Endodermal cell (in vitro differentiated cells): Measurements from ENCODE around the gene ZNF668. TPM values are rescaled to one million over a fixed set of nuclear protein-coding genes. Genes with fewer than 3 reads are reported as not detected.

Source experiments
- DNase-seq: peaks from one replicate; pipeline ENCODE4 v3.0.0-alpha.2; 2017
- H3K27ac ChIP-seq: 2 replicates; pipeline ENCODE4 v1.5.1; 2013; ENCODE audit warnings: mild to moderate bottlenecking, low read depth, low read length, moderate library complexity
- H3K27me3 ChIP-seq: 2 replicates; pipeline ENCODE4 v1.6.1; 2013; ENCODE audit warnings: mild to moderate bottlenecking, low read length, moderate library complexity; ENCODE audit not compliant: insufficient read depth, control insufficient read depth, poor library complexity, severe bottlenecking
- H3K36me3 ChIP-seq: 2 replicates; pipeline ENCODE4 v1.7.0; 2013; ENCODE audit warnings: mild to moderate bottlenecking, low read length, moderate library complexity; ENCODE audit not compliant: control insufficient read depth, insufficient read depth
- H3K4me1 ChIP-seq: one replicate; pipeline ENCODE4 v1.7.0; 2013; ENCODE audit warnings: low read length; ENCODE audit not compliant: control insufficient read depth, insufficient read depth
- H3K4me3 ChIP-seq: 2 replicates; pipeline ENCODE4 v1.5.1; 2013; ENCODE audit warnings: mild to moderate bottlenecking, low read length, moderate library complexity
- H3K9ac ChIP-seq: 2 replicates; pipeline ENCODE4 v1.6.1; 2013; ENCODE audit warnings: mild to moderate bottlenecking, low read length, moderate library complexity; ENCODE audit not compliant: poor library complexity, severe bottlenecking; ENCODE audit errors: extremely low read depth
- H3K9me3 ChIP-seq: 2 replicates; pipeline ENCODE4 v1.6.1; 2013; ENCODE audit warnings: mild to moderate bottlenecking, low read length, moderate library complexity; ENCODE audit not compliant: control insufficient read depth
- H3K27ac Mint-ChIP-seq: 2 replicates; pipeline ENCODE4 v1.8.0; 2020; ENCODE audit warnings: mixed read lengths
- H3K27me3 Mint-ChIP-seq: 2 replicates; pipeline ENCODE4 v1.8.0; 2021; ENCODE audit warnings: mild to moderate bottlenecking, mixed read lengths; ENCODE audit not compliant: insufficient read depth
- H3K36me3 Mint-ChIP-seq: 2 replicates; pipeline ENCODE4 v1.8.0; 2020; ENCODE audit warnings: low read depth, mixed read lengths
- H3K4me1 Mint-ChIP-seq: 2 replicates; pipeline ENCODE4 v1.8.0; 2020; ENCODE audit warnings: mixed read lengths
- H3K4me3 Mint-ChIP-seq: 2 replicates; pipeline ENCODE4 v1.8.0; 2020; ENCODE audit warnings: mild to moderate bottlenecking, moderate library complexity, mixed read lengths
- H3K9me3 Mint-ChIP-seq: 2 replicates; pipeline ENCODE4 v1.8.0; 2020; ENCODE audit warnings: mild to moderate bottlenecking, mixed read lengths
- CTCF ChIP-seq: fragments of 200-600 bp; sonication (generic); conservative IDR thresholded peaks from 2 replicates; pipeline ENCODE4 v1.5.0; 2021; ENCODE audit warnings: antibody characterized with exemption, mild to moderate bottlenecking
- WGBS, 2 experiments: methylation state at CpG; one replicate each; pipeline versions ENCODE4 v1.1.5 to v1.1.7; 2013; ENCODE audit warnings: missing lambda C conversion rate in 2 of 2, mixed read lengths in 1 of 2; ENCODE audit not compliant: insufficient coverage in 1 of 2, insufficient read length in 1 of 2; 5-methylcytosine and 5-hydroxymethylcytosine counted together
- total RNA-seq, 2 donors: library from RNA; stranded (reverse); fragmentation: NEBNext Ultra II Directional in 1 of 2; extraction: Animal tissue kit (Norgen Biotek cat#: 25700) in 1 of 2; gene quantifications; 2 replicates in 1 of 2; 3 replicates in 1 of 2; pipeline ENCODE4 v1.2.1, GENCODE V29; 2021

Gene ZNF668
- total RNA-seq, 2 donors from 2014 or later, result 11.2 to 12.6 TPM

GRCh38 chr16:31083081-31083480, 9.0 kb upstream of the ZNF668 start:
- Histone ChIP-seq H3K9ac (no peak overlapping the region), H3K27ac (no peak overlapping the region), H3K9me3 (no peaks in the 10 kb centered on the region), H3K36me3 (peaks cover 23% of the 10 kb centered on the region), H3K27me3 (no peaks in the 10 kb centered on the region), H3K4me3 (no peak overlapping the region), H3K4me1 (no peaks in the 10 kb centered on the region)
- H3K36me3 Mint-ChIP-seq, result peaks cover 34% of the 10 kb centered on the region
- H3K27me3 Mint-ChIP-seq, result no peaks in the 10 kb centered on the region
- no peak for TF ChIP-seq CTCF
- DNase-seq, result no peak
- WGBS, 2 experiments, result 95% methylated on average over 7 of the region's 9 CpGs; no CpG with 5 or more reads in 1 of the 2 experiments
- no peak overlapping the region for H3K4me3 Mint-ChIP-seq
- H3K9me3 Mint-ChIP-seq, result no peaks in the 10 kb centered on the region
- H3K27ac Mint-ChIP-seq, result no peak overlapping the region
- no peaks in the 10 kb centered on the region for H3K4me1 Mint-ChIP-seq

- H3K4me1 Mint-ChIP-seq, result no peaks in the 10 kb centered on the region
- Histone ChIP-seq H3K27ac (no peak overlapping the region), H3K27me3 (no peaks in the 10 kb centered on the region), H3K4me3 (no peak overlapping the region), H3K9ac (no peak overlapping the region), H3K4me1 (no peaks in the 10 kb centered on the region), H3K36me3 (peaks cover 27% of the 10 kb centered on the region), H3K9me3 (no peaks in the 10 kb centered on the region)
- no peaks in the 10 kb centered on the region for H3K9me3 Mint-ChIP-seq
- no peak for TF ChIP-seq CTCF
- H3K4me3 Mint-ChIP-seq, result no peak overlapping the region
- no peaks in the 10 kb centered on the region for H3K27me3 Mint-ChIP-seq
- 90 to 91% methylated on average over 11 to 14 of the region's 14 CpGs for WGBS, 2 experiments
- no peak overlapping the region for H3K27ac Mint-ChIP-seq
- no peak for DNase-seq
- H3K36me3 Mint-ChIP-seq, result peaks cover 40% of the 10 kb centered on the region
These were observed 8.5 kb upstream of the ZNF668 start for GRCh38 chr16:31082368-31083045.

- Mint-ChIP-seq H3K4me1 (no peaks in the 10 kb centered on the region), H3K27me3 (no peaks in the 10 kb centered on the region), H3K27ac (no peak overlapping the region), H3K9me3 (no peaks in the 10 kb centered on the region), H3K36me3 (peaks cover 46% of the 10 kb centered on the region), H3K4me3 (no peak overlapping the region)
- H3K4me1 ChIP-seq, result no peaks in the 10 kb centered on the region
- DNase-seq, result no peak
- 94 to 95% methylated on average over 14 to 26 of the region's 26 CpGs for WGBS, 2 experiments
- H3K9ac ChIP-seq, result no peak overlapping the region
- H3K9me3 ChIP-seq, result no peaks in the 10 kb centered on the region
- H3K27ac ChIP-seq, result no peak overlapping the region
- no peak for TF ChIP-seq CTCF
- H3K4me3 ChIP-seq, result no peak overlapping the region
- peaks cover 33% of the 10 kb centered on the region for H3K36me3 ChIP-seq
- no peaks in the 10 kb centered on the region for H3K27me3 ChIP-seq
These were observed 7.7 kb upstream of the ZNF668 start for GRCh38 chr16:31081428-31082351.
